ENCODE results near the gene GCK. TPM values are rescaled to one million over a fixed set of nuclear protein-coding genes. Genes with fewer than 3 reads are reported as not detected.

GCK gene
- total and polyA plus RNA-seq, 2 donors (not counting 1 experiment from before 2014, with no cell fraction given): 0.22 to 0.24 TPM

GRCh38 chr7:44187636-44188416 lies 1.4 kb downstream of the GCK start:
- no peak for ATAC-seq (ENCODE audit: low read depth)
- ChIA-PET POLR2A (no interaction called here), CTCF (no interaction called here)
- peaks cover 0 to 2% (median 0%) of the 10 kb centered on the region in 4 experiments for H3K27me3 ChIP-seq (replicated peaks in 1 of 4; ENCODE audit: control extremely low read depth in 1 of 4, control insufficient read depth in 3 of 4, insufficient read depth in 4 of 4, low read length in 3 of 4)
- WGBS (ENCODE audit: insufficient coverage): 87% methylated on average over 9 of the region's 9 CpGs
- Mint-ChIP-seq H3K27me3 (peaks cover 11% of the 10 kb centered on the region), H3K4me1 (no peaks in the 10 kb centered on the region), H3K9me3 (ENCODE audit: insufficient read depth) (no peaks in the 10 kb centered on the region), H3K27ac (no peak overlapping the region), H3K4me3 (no peak overlapping the region)
- no peak overlapping the region for H3K4me3 ChIP-seq (ENCODE audit: control extremely low read depth in 1 of 5, extremely low read depth in 1 of 5, insufficient read depth in 1 of 5, low read depth in 2 of 5, low read length in 4 of 5)
- no peaks in the 10 kb centered on the region for H3K79me2 ChIP-seq (ENCODE audit: control insufficient read depth, insufficient read depth, low read length)
- DNase-seq: no peak
- peaks cover 0 to 4% (median 0%) of the 10 kb centered on the region in 3 donors for H3K9me3 ChIP-seq (ENCODE audit: control extremely low read depth in 1 of 3, control insufficient read depth in 2 of 3, insufficient read depth in 1 of 3, low read length in 2 of 3)
- no peaks in the 10 kb centered on the region for H3K4me1 ChIP-seq (ENCODE audit: control insufficient read depth in 2 of 2, insufficient read depth in 2 of 2, low read length in 2 of 2)
- no peak overlapping the region for H3K9ac ChIP-seq (ENCODE audit: low read length)
- no peak overlapping the region for H2AFZ ChIP-seq (ENCODE audit: insufficient read depth, low read depth, low read length, poor library complexity, severe bottlenecking)
- H4K20me1 ChIP-seq (ENCODE audit: control insufficient read depth, insufficient read depth, low read length, poor library complexity, severe bottlenecking): no peaks in the 10 kb centered on the region
- no peak overlapping the region for H3K4me2 ChIP-seq (replicated peaks; ENCODE audit: low read depth, low read length, poor library complexity, severe bottlenecking)
- intact Hi-C loops (cut with micrococcal nuclease): no loop called here
- no peaks in the 10 kb centered on the region for H3K36me3 ChIP-seq (replicated peaks in 1 of 2; ENCODE audit: control extremely low read depth in 1 of 2, control insufficient read depth in 1 of 2, extremely low read depth in 1 of 2, insufficient read depth in 2 of 2, low read length in 1 of 2)
- no peak for TF ChIP-seq EZH2 (IDR thresholded peaks at IDR 0.05; ENCODE audit: borderline replicate concordance, insufficient read depth, low read depth, low read length, poor library complexity, severe bottlenecking)
- no peak overlapping the region for H3K27ac ChIP-seq (ENCODE audit: low read length in 2 of 2)

GRCh38 chr7:44186736-44187135 lies 2.5 kb downstream of the GCK start:
- H2AFZ ChIP-seq (ENCODE audit: insufficient read depth, low read depth, low read length, poor library complexity, severe bottlenecking): no peak overlapping the region
- no peaks in the 10 kb centered on the region for H3K79me2 ChIP-seq (ENCODE audit: control insufficient read depth, insufficient read depth, low read length)
- no peak overlapping the region for H3K27ac ChIP-seq (ENCODE audit: low read length in 2 of 2)
- no peaks in the 10 kb centered on the region for H3K4me1 ChIP-seq (ENCODE audit: control insufficient read depth in 2 of 2, insufficient read depth in 2 of 2, low read length in 2 of 2)
- H3K4me1 Mint-ChIP-seq: no peaks in the 10 kb centered on the region
- H3K9ac ChIP-seq (ENCODE audit: low read length): no peak overlapping the region
- TF ChIP-seq EZH2 (IDR thresholded peaks at IDR 0.05; ENCODE audit: borderline replicate concordance, insufficient read depth, low read depth, low read length, poor library complexity, severe bottlenecking) (no peak), CTCF (IDR thresholded peaks at IDR 0.05) (no peak)
- ChIA-PET POLR2A (no interaction called here), CTCF (no interaction called here)
- 79% methylated on average over 4 of the region's 5 CpGs for WGBS (ENCODE audit: insufficient coverage)
- H3K9me3 Mint-ChIP-seq (ENCODE audit: insufficient read depth): peaks cover 2% of the 10 kb centered on the region
- H4K20me1 ChIP-seq (ENCODE audit: control insufficient read depth, insufficient read depth, low read length, poor library complexity, severe bottlenecking): no peaks in the 10 kb centered on the region
- peaks cover 0 to 8% (median 0%) of the 10 kb centered on the region in 3 donors for H3K9me3 ChIP-seq (ENCODE audit: control extremely low read depth in 1 of 3, control insufficient read depth in 2 of 3, insufficient read depth in 1 of 3, low read length in 2 of 3)
- H3K27ac Mint-ChIP-seq: no peak overlapping the region
- peaks cover 0 to 6% (median 0%) of the 10 kb centered on the region in 4 experiments for H3K27me3 ChIP-seq (replicated peaks in 1 of 4; ENCODE audit: control extremely low read depth in 1 of 4, control insufficient read depth in 3 of 4, insufficient read depth in 4 of 4, low read length in 3 of 4)
- no peak for ATAC-seq (ENCODE audit: low read depth)
- H3K4me3 Mint-ChIP-seq: no peak overlapping the region
- H3K27me3 Mint-ChIP-seq: peaks cover 12% of the 10 kb centered on the region
- H3K4me3 ChIP-seq (ENCODE audit: control extremely low read depth in 1 of 5, extremely low read depth in 1 of 5, insufficient read depth in 1 of 5, low read depth in 2 of 5, low read length in 4 of 5): no peak overlapping the region
- DNase-seq: no peak
- no peaks in the 10 kb centered on the region for H3K36me3 ChIP-seq (replicated peaks in 1 of 2; ENCODE audit: control extremely low read depth in 1 of 2, control insufficient read depth in 1 of 2, extremely low read depth in 1 of 2, insufficient read depth in 2 of 2, low read length in 1 of 2)
- intact Hi-C loops (cut with micrococcal nuclease): no loop called here
- no peak overlapping the region for H3K4me2 ChIP-seq (replicated peaks; ENCODE audit: low read depth, low read length, poor library complexity, severe bottlenecking)
